Measurements from ENCODE around the gene METTL14.
"Not testable (repeated sequence)": the region's sequence is repeated elsewhere in the genome, so short reads cannot be mapped to it uniquely, and the experiment has no call there.

The METTL14 gene

DNA sequence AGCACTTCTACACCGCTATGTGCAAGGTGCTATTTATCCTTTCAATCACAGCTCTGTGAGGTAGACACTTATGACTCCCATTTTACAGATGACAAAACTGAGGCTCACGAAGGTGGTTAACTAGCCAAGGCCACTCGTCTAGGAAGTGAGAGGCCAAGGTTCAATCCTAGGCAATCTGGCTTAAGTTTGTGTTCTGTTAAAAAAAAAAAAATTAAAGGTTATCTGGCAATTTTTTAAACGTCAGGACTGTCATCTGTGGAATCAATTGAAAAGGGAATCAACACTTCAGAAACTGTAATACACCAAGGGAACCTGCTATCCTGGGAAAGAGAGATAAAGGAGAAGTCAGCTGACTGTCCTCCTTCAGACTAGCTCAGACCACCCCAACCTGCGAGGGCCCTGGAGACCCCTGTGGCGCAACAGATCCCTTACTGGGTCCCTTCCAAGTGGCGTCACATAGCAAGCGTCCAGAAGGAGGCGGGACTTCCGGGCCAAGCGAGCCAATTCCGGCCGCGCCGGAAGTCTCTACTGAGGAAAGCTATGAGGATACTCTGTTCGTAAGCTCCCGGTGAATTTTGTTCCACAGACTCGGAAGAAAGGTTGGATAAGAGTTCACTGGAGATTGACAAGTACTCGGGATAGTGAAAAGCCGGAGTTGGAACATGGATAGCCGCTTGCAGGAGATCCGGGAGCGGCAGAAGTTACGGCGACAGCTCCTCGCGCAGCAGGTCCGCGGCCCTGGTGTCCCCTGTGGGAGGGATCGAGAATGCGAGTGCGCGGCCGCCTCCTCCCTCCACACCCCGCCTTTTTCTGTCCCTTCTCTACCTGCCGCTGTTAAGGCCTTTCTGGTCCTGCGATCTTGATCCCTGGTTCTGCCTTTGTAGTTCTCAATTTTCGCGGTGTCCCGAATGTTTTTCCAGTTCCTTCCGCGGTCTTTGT is at the start of gene METTL14:
TSS of gene METTL14 (plus strand) at position 520 of the 939 bp plus-strand sequence. CDS start at position 663, 143 bp downstream.
- DNase-seq = peak; percentile 76 to 81

DNA sequence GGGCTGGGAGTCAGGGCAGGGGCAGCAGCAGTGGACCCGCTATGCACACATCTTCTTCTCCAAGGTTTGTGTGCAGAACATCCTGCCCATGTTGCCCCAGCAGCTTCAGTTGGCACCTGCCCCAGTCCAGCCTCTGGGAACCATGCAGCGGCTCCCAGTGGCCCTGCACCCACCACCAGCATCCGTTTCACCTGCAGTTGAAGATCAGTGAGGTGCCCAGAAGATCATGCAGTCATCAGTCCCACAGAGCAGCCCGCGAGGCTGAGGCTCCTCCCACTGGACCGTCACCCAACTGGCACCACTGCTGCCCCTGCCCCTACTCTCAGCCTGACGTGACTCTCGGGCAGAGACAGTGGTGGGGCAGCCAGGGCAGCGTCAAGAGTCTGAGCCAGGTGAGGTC is 49.1 kb upstream of the METTL14 start:
- DNase-seq = not testable (repeated sequence)

DNA sequence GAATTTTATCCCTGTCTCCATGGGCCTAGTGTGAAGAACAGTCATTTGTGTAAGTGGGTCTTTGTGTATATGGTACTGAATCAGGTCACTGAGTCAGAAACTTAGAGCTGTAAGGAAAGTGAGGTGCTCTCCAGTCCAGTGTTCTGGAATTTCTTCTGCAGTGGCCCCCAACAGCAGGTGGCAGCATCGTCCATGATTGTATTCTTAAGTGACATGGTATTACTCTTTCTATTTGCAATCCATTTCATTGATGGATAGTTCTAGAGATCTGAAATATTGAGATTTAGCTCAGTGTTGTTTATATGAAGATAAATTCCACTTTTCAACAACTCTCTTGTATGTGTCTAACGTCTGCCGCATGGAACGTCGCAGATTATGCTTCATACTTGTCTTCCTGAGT is 20.5 kb upstream of the METTL14 start:
- not testable (repeated sequence) for DNase-seq

DNA sequence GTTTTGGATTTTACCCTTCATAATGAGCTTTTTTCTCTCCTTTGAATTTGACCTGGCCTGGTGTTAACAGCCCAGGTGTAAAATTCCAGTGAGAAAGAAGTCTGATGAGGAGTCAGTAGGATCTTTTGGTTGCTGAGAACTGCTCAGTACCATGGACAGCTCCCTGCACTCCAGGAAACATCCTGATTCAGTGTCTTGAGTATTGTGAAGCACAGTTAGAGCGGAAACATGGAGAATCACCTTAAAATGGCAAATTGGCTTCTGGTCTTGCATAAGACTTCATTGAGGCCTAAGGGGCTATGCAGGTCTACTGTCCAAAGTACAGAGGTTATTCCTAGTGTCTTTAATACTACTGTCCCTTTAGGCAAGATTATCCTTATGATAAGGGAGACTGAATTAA is 16.0 kb upstream of the METTL14 start:
- not testable (repeated sequence) for DNase-seq

DNA sequence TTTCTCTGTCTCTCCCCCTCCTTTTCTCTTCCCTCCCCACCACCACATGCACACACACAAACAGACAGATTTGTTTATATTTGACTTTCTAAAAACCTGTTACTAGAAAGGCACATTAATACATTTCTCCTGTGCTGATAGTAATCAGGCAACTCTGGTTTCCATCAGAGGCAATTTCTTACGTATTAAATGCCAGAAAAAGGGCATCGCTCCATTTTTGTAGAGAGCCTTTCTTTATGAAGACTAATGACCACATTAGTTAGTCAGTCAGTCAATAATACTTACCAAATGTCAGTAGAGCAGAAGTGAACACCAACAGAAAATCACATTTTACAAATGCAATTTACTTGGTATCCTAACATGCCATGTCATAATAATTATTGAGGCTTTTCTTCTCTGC is 14.2 kb upstream of the METTL14 start:
- DNase-seq = not testable (repeated sequence)

DNA sequence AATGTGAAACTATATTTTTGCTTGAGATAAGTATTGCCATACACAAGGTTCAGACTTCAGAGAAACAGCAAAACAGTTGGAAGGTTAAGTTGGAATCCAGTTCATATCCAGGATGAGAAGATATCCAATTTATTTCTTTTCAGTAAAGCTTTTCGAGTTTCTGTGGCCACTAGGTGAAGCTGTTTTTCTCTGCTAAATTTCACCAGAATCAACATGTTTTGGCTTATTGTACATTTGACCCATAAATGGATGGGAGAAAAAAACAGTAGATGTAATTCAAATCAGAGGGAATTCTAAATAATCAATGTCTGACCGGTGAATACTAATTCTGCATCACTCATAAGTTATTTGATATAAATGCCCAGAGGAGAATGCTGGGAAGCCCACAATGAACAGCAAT is 9.1 kb upstream of the METTL14 start:
- no peak for DNase-seq

DNA sequence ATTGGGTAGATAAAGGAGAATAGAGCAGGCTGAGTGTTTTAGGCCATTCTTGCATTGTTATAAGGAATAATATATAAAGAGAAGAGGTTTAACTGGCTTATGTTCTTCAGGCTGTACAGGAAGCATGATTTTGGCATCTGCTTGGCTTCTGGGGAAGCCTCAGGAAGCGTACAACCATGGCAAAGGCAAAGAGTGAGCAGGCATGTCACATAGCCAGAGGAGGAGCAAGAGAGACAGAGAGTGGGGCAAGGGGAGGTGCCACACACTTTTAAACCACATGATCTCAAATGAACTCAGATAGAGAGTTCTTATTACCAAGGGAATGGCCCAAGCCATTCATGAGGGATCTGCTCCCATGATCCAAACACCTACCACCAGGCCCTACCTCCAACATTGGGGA is 4.4 kb upstream of the METTL14 start:
- DNase-seq = no peak

DNA sequence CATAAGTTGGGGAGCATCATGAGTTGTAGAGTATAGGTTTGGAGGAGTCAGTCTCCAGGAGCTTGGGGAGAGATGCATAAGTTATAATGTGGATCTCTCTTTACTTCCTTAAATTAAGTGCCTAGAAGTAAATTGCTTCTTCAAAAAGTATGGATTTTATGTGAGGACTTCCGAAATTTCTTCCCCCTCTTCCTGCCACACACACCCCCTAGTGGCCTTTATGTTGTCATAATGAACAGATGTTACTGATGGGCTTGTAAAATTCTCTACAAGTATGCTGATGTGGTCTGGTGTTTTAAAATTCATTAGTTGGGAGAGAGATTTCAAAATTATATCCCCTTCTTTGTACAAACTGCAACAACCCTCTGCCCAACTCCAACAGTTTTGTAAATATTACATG is 2.3 kb upstream of the METTL14 start:
- peak; percentile 15 to 31 for DNase-seq

DNA sequence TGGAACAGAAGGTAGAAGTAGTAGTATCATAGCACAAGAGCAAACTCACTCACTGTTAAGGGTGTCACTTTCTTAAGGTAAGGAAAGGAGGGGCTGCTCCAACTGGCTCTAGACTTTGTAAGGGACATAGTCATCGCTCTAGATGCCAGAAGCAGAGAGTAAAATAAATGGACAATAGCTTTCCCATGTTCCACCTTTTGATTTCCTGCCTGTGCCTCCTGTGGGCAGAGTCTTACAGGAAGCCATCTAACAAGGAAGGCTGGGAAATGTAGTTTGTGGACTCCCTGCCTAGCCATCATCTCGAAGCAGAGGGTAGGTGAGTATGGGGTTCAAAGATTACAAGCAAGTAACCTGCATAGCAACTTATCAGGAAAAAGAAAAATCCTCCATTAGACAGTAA is 1.7 kb upstream of the METTL14 start:
- DNase-seq = peak in 1 of 2 experiments; percentile 44

DNA sequence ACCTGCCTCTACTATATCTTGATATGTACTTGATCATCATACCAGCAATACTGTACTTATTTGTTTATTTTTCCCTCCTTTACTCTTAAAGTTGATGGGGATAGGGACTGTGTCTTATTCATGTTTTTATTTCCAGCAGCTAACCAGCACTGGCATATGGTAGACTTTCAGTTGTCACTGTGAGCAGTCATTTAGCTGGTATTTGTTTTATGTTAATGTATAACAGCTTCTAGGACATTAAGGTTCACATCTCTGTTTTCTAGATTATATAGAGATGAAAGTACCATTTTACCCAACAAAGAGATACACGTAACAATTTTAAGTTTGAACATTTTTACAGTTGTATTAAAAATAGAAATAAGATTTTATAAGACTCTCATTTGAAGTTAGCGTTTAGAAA is 17.9 kb downstream of the METTL14 start:
- no peak for DNase-seq

DNA sequence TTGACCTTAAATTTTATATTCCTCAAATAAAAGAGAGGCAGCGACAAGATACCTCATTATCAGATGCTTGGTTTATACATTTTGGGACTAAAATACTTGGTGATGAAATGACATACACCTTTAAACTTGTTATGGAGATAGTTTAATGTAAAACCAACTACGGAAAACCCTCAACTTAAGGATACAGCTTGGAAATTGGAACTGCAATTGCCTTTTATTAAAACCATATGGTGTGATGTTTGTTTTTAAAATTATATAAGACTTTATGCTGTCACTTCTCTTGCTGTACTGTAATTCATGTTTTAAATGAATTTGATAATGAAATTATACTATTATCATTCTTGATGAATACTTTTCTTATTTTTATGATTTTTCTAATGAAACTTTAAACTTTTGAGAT is 25.9 kb downstream of the METTL14 start:
- DNase-seq = no peak

DNA sequence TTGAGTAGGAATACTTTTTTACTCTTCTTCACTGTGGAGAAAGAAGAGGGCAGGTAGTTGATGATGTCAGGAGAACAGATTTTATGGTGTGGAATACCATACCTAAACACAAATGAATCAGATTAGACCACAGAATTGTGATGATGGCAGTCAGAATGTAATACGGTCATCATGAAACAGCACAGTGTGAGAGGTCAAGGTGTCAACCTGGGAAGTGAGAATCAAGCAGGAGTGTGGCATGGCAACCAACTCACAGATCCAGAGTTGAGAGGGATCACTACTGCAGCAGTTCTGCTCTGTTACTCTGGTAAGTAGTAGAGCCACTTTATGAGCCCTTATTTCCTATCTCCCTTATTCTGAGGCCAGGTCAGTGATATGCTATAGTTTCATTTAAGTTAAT is 27.7 kb downstream of the METTL14 start:
- DNase-seq = no peak

DNA sequence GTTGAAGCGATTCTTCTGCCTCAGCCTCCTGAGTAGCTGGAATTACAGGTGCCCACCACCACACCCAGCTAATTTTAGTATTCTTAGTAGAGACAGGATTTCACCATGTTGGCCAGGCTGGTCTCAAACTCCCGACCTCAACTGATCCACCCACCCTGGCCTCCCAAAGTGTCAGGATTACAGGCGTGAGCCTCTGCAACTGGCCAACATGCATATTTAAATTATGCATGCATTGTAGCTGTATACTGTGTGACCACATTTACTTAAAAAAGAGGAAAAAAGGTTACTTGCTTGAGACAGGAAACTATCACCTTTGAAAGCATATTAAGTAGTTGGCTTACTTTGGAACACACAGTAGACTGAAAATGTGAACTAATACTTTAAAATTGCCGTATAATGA is 29.5 kb downstream of the METTL14 start:
- no peak for DNase-seq

DNA sequence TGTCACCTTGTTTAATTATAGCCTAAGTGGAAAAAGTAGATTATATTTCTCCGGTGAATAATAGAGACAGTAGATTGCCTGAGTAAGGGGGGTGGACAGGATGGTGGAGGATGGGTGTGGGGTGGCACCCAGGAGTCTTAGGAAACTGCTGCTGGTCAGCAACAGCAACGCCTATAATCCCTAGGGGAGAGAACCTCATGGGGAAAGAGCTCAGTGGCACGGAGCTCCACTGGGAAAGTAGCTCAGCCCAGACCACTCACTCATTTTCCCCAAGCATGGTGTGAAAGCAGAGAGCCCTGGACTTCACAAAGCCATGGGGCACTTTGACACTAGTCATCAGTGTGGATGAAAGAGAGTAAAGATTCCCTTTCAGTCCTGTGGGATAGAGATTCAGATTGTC is 31.1 kb downstream of the METTL14 start:
- no peak for DNase-seq

DNA sequence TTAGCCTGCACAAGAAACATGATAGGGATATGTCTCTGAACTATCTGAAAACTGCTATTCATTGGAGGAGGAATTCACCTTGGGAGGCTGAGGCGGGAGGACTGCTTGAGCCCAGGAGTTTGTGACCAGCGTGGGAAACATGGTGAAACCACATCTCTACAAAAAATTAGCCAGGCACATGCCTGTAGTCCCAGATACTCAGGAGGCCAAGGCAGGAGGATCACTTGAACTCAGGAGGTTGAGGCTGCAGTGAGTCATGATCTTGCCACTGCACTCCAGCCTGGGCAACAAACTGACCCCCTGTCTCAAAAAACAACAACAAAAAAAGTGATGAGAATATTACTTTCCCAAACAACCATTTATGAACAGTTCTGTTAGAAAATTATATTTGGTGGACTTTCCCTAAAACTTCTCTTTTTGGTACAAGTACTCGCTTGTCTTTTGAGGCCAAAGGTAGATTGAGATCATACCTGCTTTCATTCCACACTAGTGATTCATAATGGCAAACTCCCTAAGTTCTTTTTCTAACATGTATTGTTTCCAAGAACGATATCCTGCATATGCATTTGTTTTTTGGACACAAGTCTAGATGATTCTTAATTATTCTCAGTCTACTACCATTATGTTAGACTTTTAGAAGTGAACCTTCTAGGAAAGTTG is 33.4 kb downstream of the METTL14 start:
- no peak for DNase-seq

DNA sequence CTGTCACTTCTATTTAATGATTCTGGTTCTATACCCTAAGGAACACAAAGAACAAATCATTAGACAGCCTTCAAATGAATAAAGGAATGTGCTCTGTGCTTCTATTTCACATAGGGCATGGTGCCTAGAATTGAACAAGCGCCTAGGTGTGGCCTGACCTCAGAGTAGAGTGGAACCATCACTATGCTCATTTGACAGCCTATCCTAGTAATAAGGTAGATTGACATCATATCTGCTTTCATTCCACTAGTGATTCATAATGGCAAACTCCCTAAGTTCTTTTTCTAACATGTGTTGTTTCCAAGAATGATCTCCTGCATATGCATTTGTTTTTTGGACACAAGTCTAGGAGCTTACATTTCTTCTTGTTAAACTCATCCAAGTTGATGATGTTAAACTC is 36.6 kb downstream of the METTL14 start:
- DNase-seq = no peak

DNA sequence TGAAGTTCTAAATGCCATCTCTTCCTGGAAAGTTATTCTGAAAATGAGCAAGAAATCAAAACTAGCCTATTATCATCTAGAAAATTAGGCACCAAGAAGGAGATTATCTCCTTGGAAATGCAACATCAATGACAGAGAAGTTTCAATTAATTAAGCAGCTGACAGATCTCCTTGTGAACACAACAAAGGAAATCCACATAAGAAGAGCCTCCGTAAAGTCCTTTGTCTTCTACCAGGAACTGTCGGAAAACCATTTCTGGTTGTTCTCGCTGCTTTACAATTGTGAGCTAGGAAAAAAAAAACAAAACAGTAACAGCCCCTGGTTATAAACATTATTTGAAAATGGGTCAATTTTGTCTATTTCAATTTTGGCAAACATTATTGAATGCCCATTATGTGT is 38.2 kb downstream of the METTL14 start:
- DNase-seq = no peak

DNA sequence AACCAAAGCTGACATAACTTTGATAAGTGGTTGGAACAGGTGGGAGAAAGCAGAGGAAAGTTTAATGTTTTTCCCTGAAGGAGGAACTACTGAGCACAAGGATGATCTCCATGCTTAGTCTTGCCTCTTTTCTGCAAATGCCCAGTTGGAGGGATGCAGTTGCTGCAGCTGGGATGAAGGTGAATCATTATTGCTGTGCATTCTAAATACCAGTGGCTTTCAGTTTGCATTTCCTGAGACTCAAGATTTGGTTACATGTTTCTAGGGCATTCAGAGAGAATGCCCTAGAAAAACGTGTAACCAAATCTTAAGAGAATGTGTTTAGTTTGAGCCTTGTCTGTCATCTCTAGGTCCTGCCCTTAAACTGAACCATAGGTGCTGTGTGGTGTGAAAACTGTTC is 42.2 kb downstream of the METTL14 start:
- no peak for DNase-seq

DNA sequence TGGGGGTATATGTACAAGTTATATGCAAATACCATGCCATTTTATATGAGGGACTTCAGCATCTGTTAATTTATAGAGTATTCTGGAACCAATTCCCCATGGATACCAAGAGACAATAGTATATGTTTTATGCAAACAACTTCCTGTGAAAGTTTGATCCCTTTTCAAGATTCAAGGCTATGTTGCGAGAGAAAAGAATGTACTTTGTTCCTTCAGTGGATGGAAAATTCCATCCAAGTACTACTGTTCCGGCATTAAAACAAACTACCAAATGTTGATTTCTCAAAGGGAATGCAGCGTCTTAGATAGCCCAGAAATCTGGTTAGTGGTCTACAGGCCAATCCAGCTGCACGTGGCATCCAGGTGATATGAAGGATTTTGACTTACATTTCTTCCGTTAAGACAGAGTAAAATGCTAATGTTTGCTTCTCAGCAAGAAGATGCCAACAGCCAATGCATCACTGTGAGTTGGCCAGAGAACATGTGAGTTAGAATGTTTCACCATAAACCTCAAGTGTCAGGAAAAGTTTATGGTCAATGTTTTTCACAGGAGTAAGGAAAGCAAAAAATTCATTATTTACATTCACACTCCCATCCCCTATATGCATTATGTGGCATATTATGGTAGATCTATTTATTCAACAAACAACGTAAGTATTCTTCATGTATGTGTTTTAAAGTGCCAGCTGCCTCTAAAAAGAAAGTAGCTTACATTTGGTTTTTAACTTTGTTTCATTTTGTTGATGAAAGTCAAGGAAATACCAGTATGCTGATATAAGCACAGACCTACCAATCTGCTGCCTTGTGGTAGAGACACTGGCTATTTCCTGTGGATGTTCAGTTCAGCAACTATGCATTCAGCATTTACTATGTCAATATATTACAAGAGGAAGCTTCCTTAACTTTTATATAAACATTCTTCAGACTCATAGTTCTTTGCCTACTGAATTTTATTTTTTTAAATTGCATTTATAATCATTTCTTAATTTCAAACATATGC is 44.4 kb downstream of the METTL14 start:
- no peak for DNase-seq

DNA sequence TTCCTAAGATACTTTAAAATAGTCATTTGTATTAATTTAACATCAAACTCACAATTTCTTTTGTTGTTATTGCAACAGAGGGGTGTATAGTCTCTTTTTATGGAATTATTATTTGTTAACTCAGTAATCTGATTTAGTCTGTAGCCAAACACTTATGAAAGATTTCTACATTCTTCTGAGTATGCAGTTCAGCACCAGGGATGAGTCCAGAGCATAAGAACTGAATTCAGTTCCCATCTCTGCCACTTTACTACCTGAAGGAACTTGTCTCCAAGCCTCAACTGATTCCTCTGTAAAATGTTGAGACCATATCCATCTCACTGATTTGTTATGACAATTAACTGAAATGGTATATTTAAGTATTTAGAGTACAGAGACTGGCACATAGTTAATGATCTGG is 45.5 kb downstream of the METTL14 start:
- DNase-seq = no peak

DNA sequence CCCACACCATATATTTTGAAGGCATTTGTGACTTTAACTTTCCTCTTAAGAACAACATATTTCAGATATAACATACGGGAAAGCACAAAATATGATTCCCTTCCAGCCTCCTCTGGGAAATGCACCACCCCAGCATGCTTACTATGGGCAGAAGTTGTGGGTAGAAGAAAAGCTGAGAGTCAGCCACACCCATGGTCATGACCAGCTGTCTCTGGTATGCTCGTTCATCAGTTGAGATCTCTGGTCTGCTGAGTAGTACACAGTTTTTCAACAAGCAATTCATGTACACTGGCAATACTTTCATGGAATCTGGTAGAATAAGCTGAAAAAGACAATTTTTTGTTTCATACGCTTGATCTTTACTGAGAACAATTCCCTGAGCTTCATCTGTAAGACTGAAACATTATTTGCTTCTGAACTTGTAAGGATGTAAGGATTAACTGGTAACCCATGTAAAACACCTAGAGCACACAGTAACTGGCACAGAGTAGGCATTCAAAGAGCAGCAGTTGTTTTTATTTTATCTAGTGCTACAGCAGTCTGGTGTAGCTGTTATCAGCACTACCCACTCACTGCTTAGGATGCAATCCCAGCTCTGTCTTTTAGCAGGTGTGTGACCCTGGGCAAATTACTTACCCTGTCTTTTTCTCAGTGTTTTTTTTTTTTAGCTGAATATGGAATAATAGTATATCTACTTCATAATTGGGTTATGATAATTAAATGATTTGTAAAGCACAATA is 47.6 kb downstream of the METTL14 start:
- DNase-seq = no peak

DNA sequence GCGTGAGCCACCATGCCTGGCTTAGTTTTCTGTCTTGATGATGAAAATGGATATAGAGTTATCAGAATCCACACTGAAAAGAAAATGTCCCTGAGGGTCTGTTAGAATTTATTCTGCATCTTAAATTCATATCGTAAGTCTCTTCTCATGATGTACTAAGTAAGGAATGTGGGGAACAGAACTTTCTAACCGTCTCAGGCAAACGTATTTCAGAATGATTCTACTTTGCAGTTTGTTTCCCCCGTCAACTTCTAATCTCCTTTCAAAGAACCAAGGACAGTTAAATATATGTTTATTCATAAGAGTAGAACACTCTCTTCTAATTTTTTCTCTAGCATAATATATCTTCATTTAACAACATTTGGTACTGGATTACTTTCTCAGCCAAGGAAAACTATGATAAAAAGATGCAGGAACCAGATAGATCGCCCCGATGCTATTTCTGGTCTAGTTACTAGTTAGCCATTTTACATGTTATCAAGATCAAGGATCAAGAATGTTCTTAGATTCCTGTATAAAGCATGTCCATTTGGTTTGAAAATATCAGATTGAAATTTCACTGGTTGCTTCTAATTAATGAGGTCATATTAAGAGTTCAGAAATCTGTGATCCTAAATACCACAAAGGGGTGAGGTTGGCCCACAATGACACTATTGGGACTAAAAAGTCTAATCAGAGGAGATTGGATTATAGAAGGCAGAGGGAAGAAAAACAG is 49.5 kb downstream of the METTL14 start:
- DNase-seq = no peak
